Measurements from ENCODE around the gene KIAA0753. TPM values are rescaled to one million over a fixed set of nuclear protein-coding genes. Genes with fewer than 3 reads are reported as not detected.

Gene KIAA0753
- total RNA-seq, 1 experiment from 2014 or later, result 25.9 TPM

GRCh38 chr17:6639014-6639585 is 1.4 kb downstream of the KIAA0753 start:
- peaks cover 54% of the 10 kb centered on the region for H3K36me3 Mint-ChIP-seq (ENCODE audit: insufficient read depth, unreplicated experiment)
- CTCF ChIA-PET, result interaction anchor here (0.6 kb wide), 1 partner anchor 74 kb away, joined by 5 read pairs; no protein-coding TSS in a partner anchor
- H3K9me3 Mint-ChIP-seq (ENCODE audit: low read depth, unreplicated experiment), result no peaks in the 10 kb centered on the region
- peak overlapping the region; percentile 94 for H3K27ac Mint-ChIP-seq (ENCODE audit: unreplicated experiment)
- intact Hi-C loops (cut with micrococcal nuclease; ENCODE audit: unreplicated experiment), result no loop called here
- H3K4me1 Mint-ChIP-seq (ENCODE audit: low read depth, unreplicated experiment), result peaks cover 23% of the 10 kb centered on the region
- BruUV-seq (replicated peaks), result no TSS peak
- H3K27me3 Mint-ChIP-seq (ENCODE audit: unreplicated experiment), result no peaks in the 10 kb centered on the region
- no peak for TF ChIP-seq CTCF (IDR thresholded peaks at IDR 0.05; ENCODE audit: unreplicated experiment)
- no peak for DNase-seq
- H3K4me3 Mint-ChIP-seq (ENCODE audit: low read depth, unreplicated experiment), result peak overlapping the region; percentile 94

GRCh38 chr17:6638046-6638908 is 2.2 kb downstream of the KIAA0753 start:
- Mint-ChIP-seq H3K27me3 (ENCODE audit: unreplicated experiment) (no peaks in the 10 kb centered on the region), H3K4me1 (ENCODE audit: low read depth, unreplicated experiment) (peaks cover 15% of the 10 kb centered on the region), H3K4me3 (ENCODE audit: low read depth, unreplicated experiment) (peak overlapping the region; percentile 94), H3K27ac (ENCODE audit: unreplicated experiment) (peak overlapping the region; percentile 63), H3K36me3 (ENCODE audit: insufficient read depth, unreplicated experiment) (peaks cover 52% of the 10 kb centered on the region), H3K9me3 (ENCODE audit: low read depth, unreplicated experiment) (no peaks in the 10 kb centered on the region)
- no TSS peak for BruUV-seq (replicated peaks)
- no peak for DNase-seq
- TF ChIP-seq CTCF (IDR thresholded peaks at IDR 0.05; ENCODE audit: unreplicated experiment), result no peak
- intact Hi-C loops (cut with micrococcal nuclease; ENCODE audit: unreplicated experiment), result no loop called here
- CTCF ChIA-PET, result interaction anchor here (0.6 kb wide), 1 partner anchor 13 kb away, joined by 3 read pairs; the partner anchor contains the start of gene MED31

DNA sequence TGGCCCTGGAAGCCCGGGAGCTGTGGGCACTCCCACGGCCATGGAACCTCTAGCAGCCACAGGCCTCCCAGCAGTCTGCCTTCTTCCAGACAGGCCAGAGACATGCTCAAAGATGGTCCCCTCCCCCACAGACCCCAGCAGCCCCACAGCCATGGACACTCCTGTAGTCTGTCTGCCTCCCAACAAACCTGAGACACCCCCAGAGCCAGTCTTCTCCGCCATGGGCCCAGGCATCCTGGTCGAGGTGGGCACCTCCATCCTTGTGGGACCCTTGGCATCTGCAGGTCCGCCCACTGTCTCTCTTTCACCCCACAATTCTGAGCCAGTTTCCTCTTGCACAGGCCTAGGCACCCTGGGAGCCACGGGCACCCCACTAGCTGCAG is 3.1 kb downstream of the KIAA0753 start:
- peak overlapping the region; percentile 27 for H3K27ac Mint-ChIP-seq (ENCODE audit: unreplicated experiment)
- no peaks in the 10 kb centered on the region for H3K9me3 Mint-ChIP-seq (ENCODE audit: low read depth, unreplicated experiment)
- no peaks in the 10 kb centered on the region for H3K27me3 Mint-ChIP-seq (ENCODE audit: unreplicated experiment)
- no peak for TF ChIP-seq CTCF (IDR thresholded peaks at IDR 0.05; ENCODE audit: unreplicated experiment)
- peaks cover 50% of the 10 kb centered on the region for H3K36me3 Mint-ChIP-seq (ENCODE audit: insufficient read depth, unreplicated experiment)
- no peak for DNase-seq
- H3K4me1 Mint-ChIP-seq (ENCODE audit: low read depth, unreplicated experiment), result peaks cover 14% of the 10 kb centered on the region
- CTCF ChIA-PET, result no interaction called here
- intact Hi-C loops (cut with micrococcal nuclease; ENCODE audit: unreplicated experiment), result no loop called here
- H3K4me3 Mint-ChIP-seq (ENCODE audit: low read depth, unreplicated experiment), result no peak overlapping the region
- BruUV-seq (replicated peaks), result no TSS peak

DNA sequence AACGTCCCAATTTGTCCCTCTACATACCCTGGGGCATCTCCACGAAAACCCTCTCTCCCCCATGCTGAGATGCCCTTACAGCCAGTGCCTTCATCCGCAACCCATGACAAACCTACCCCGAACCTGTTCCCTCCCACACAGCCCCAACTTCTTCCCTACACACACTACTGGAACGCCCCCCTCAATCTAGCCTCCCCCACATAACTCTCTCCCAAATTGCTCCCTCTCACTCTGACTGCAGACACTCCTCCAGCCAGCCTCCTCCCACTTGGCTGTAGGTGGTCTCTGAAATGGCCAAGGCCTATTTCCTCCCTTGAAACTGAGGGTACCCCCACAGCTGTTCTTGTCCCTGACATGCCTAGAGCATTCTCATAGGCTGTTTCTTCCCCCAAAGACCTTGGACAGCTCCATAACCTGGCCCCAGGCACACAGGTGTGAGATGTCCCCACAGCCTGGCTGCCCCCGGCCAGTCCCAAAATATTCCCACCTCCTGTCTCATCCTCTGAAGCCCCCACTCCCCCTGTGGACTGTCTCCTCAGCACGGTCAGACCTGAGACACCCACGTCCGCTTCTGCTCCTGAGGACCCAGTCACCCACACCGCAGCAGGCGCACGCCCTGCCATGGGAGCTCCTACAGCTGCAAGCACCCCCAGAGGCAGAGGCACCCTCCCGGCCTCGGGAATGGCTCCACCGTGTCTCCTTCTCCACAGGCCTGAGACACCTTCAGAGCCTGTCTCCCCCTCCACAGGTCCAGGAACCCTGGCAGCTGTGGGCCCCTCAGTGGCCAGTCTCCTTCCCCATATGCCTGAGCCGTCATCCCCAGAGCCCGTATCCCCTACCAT is 3.7 kb downstream of the KIAA0753 start:
- Mint-ChIP-seq H3K27ac (ENCODE audit: unreplicated experiment) (peak overlapping the region; percentile 27), H3K4me3 (ENCODE audit: low read depth, unreplicated experiment) (no peak overlapping the region), H3K36me3 (ENCODE audit: insufficient read depth, unreplicated experiment) (peaks cover 52% of the 10 kb centered on the region), H3K9me3 (ENCODE audit: low read depth, unreplicated experiment) (no peaks in the 10 kb centered on the region), H3K4me1 (ENCODE audit: low read depth, unreplicated experiment) (peaks cover 14% of the 10 kb centered on the region), H3K27me3 (ENCODE audit: unreplicated experiment) (no peaks in the 10 kb centered on the region)
- intact Hi-C loops (cut with micrococcal nuclease; ENCODE audit: unreplicated experiment), result no loop called here
- TF ChIP-seq CTCF (IDR thresholded peaks at IDR 0.05; ENCODE audit: unreplicated experiment), result no peak
- no TSS peak for BruUV-seq (replicated peaks)
- DNase-seq, result no peak
- CTCF ChIA-PET, result no interaction called here

Data from Calu3 (cell line).